GF-D8 (cell line): ENCODE measurements around the gene SPR.

ENCODE experiments used
- DNase-seq: peaks from one replicate; lab custom pipeline; 2025; lab: John Stamatoyannopoulos, UW

The SPR gene

GRCh38 chr2:72915320-72915906 is 28.2 kb downstream of the SPR start:
- DNase-seq, result no peak

GRCh38 chr2:72915907-72916742 is 28.9 kb downstream of the SPR start:
- no peak for DNase-seq

GRCh38 chr2:72916743-72917137 is 29.5 kb downstream of the SPR start:
- no peak for DNase-seq

- no peak for DNase-seq
These were observed 30.1 kb downstream of the SPR start, which contains the start of gene EMX1 for GRCh38 chr2:72917138-72917876. Gene EMX1, plus strand, starts transcription at chr2:72917519. Its CDS starts 334 bp downstream, at chr2:72917853.

GRCh38 chr2:72917877-72918553 is 30.8 kb downstream of the SPR start:
- no peak for DNase-seq

- no peak for DNase-seq
These were observed 32.5 kb downstream of the SPR start for GRCh38 chr2:72919414-72920317.

GRCh38 chr2:72920318-72921087 is 33.3 kb downstream of the SPR start:
- DNase-seq, result no peak

- DNase-seq, result no peak
These were observed 34.1 kb downstream of the SPR start for GRCh38 chr2:72921088-72921851.

- no peak for DNase-seq
These were observed 34.6 kb downstream of the SPR start for GRCh38 chr2:72921853-72922252.

- no peak for DNase-seq
These were observed 36.7 kb downstream of the SPR start for GRCh38 chr2:72923833-72924352.

- no peak for DNase-seq
These were observed 37.4 kb downstream of the SPR start for GRCh38 chr2:72924353-72925240.

- DNase-seq, result no peak
These were observed 38.2 kb downstream of the SPR start for GRCh38 chr2:72925328-72925943.

GRCh38 chr2:72926368-72926767 is 39.2 kb downstream of the SPR start:
- DNase-seq, result no peak

GRCh38 chr2:72926811-72927465 is 39.7 kb downstream of the SPR start:
- no peak for DNase-seq

GRCh38 chr2:72927619-72928550 is 40.7 kb downstream of the SPR start:
- DNase-seq, result no peak

GRCh38 chr2:72929010-72929409 is 41.8 kb downstream of the SPR start:
- DNase-seq, result no peak
